Motor neuron (in vitro differentiated cells): Measurements from ENCODE around the gene SLMAP. TPM values are rescaled to one million over a fixed set of nuclear protein-coding genes. Genes with fewer than 3 reads are reported as not detected.

Source experiments
- ATAC-seq, 8 experiments: fragments of 200-7000 bp; cut with Tn5 transposase; replicated peaks in 6 of 8; 2 replicates each; pipeline ENCODE4 v1.8.0; 2021; ENCODE audit warnings: mild to moderate bottlenecking in 8 of 8, moderate library complexity in 8 of 8
- H3K27ac ChIP-seq, 2 donors: fragments of 250-450 bp; sonication (Bioruptor Pico); 2 replicates each; pipeline ENCODE4 v1.9.0; 2021; ENCODE audit warnings: antibody characterized with exemption in 2 of 2, mild to moderate bottlenecking in 2 of 2, moderate library complexity in 1 of 2
- H3K4me1 ChIP-seq, 2 donors: fragments of 250-450 bp; sonication (Bioruptor Pico); replicated peaks in 1 of 2; 2 replicates each; pipeline ENCODE4 v1.6.1; 2021; ENCODE audit warnings: antibody characterized with exemption in 2 of 2, mild to moderate bottlenecking in 2 of 2, moderate library complexity in 1 of 2
- H3K4me3 ChIP-seq, 5 donors: fragments of 250-450 bp; sonication (Bioruptor Pico); 2 replicates each; pipeline ENCODE4 v1.9.0; 2021; ENCODE audit warnings: antibody characterized with exemption in 5 of 5, mild to moderate bottlenecking in 5 of 5, moderate library complexity in 4 of 5
- WGBS, 10 experiments: fragments of 450-650 bp; shearing (Covaris generic); methylation state at CpG; one replicate each; pipeline ENCODE4 v1.0.0; 2022; 5-methylcytosine and 5-hydroxymethylcytosine counted together
- in situ Hi-C, 9 experiments: fragments of 400-800 bp; cut with MboI; loops; one replicate each; pipeline ENCODE4 v1.15.0; 2021; ENCODE audit warnings: low sequenced_read_pairs in 9 of 9, low pct_unique_long_range_greater_than_20kb in 2 of 9; ENCODE audit not compliant: unreplicated experiment in 9 of 9
- total RNA-seq, 8 experiments: library from RNA; unstranded; fragments of 300-600 nt; gene quantifications; 2 replicates each; pipeline versions ENCODE4 v1.2.3 to v1.2.4, GENCODE V29; 2022

Gene SLMAP
- total RNA-seq, 8 experiments from 2014 or later = 21.5 to 137 (median 32.8) TPM

- ATAC-seq = no peak
- peaks cover 3% of the 10 kb centered on the region in 2 donors for H3K4me1 ChIP-seq
- WGBS, 10 experiments = 87 to 100% (median 100%) methylated on average over 1 to 3 of the region's 4 CpGs; no CpG with 5 or more reads in 7 of the 10 experiments
- in situ Hi-C loops = no loop called here
- H3K4me3 ChIP-seq = no peak overlapping the region
- H3K27ac ChIP-seq = no peak overlapping the region
These were observed 71.6 kb downstream of the SLMAP start for GRCh38 chr3:57827757-57828156.

- ATAC-seq = peak in 3 of 8 experiments; percentile 92 to 95 (median 93)
- in situ Hi-C loops = no loop called here
- H3K27ac ChIP-seq = no peak overlapping the region
- no peaks in the 10 kb centered on the region for H3K4me1 ChIP-seq
- no peak overlapping the region for H3K4me3 ChIP-seq
These were observed 76.4 kb downstream of the SLMAP start for GRCh38 chr3:57832486-57832885.

GRCh38 chr3:57832900-57833313 lies 76.8 kb downstream of the SLMAP start:
- in situ Hi-C loops = no loop called here
- WGBS, 10 experiments = 0 to 100% (median 65%) methylated on average over 1 of the region's 1 CpG; no CpG with 5 or more reads in 4 of the 10 experiments
- ATAC-seq = peak in 3 of 8 experiments; percentile 26 to 63 (median 42)
- no peak overlapping the region for H3K27ac ChIP-seq
- H3K4me1 ChIP-seq = no peaks in the 10 kb centered on the region
- H3K4me3 ChIP-seq = no peak overlapping the region

GRCh38 chr3:57833763-57834162 lies 77.7 kb downstream of the SLMAP start:
- 80 to 100% (median 100%) methylated on average over 1 of the region's 1 CpG; no CpG with 5 or more reads in 3 of the 10 experiments for WGBS, 10 experiments
- no peak for ATAC-seq
- in situ Hi-C loops = no loop called here
- Histone ChIP-seq H3K4me1 (no peaks in the 10 kb centered on the region), H3K27ac (no peak overlapping the region), H3K4me3 (no peak overlapping the region)

GRCh38 chr3:57837686-57838085 lies 81.6 kb downstream of the SLMAP start:
- Histone ChIP-seq H3K27ac (no peak overlapping the region), H3K4me3 (no peak overlapping the region), H3K4me1 (no peaks in the 10 kb centered on the region)
- ATAC-seq = no peak
- WGBS, 10 experiments = 46 to 100% (median 89%) methylated on average over 1 to 3 of the region's 3 CpGs; no CpG with 5 or more reads in 3 of the 10 experiments
- in situ Hi-C loops = no loop called here

- in situ Hi-C loops = no loop called here
- Histone ChIP-seq H3K27ac (no peak overlapping the region), H3K4me1 (no peaks in the 10 kb centered on the region), H3K4me3 (no peak overlapping the region)
- no peak for ATAC-seq
- WGBS, 10 experiments = 60 to 100% (median 90%) methylated on average over 1 to 3 of the region's 3 CpGs; no CpG with 5 or more reads in 1 of the 10 experiments
These were observed 82.5 kb downstream of the SLMAP start for GRCh38 chr3:57838627-57839026.

- Histone ChIP-seq H3K4me1 (no peaks in the 10 kb centered on the region), H3K4me3 (no peak overlapping the region), H3K27ac (no peak overlapping the region)
- in situ Hi-C loops = no loop called here
- peak in 3 of 8 experiments; percentile 44 to 81 (median 71) for ATAC-seq
- 53 to 100% (median 100%) methylated on average over 1 of the region's 1 CpG; no CpG with 5 or more reads in 1 of the 10 experiments for WGBS, 10 experiments
These were observed 84.4 kb downstream of the SLMAP start for GRCh38 chr3:57840473-57840872.

- Histone ChIP-seq H3K4me3 (no peak overlapping the region), H3K27ac (no peak overlapping the region), H3K4me1 (no peaks in the 10 kb centered on the region)
- peak in 3 of 8 experiments; percentile 48 to 89 (median 60) for ATAC-seq
- WGBS, 10 experiments = 4 to 100% (median 83%) methylated on average over 1 to 2 of the region's 2 CpGs
- in situ Hi-C loops = no loop called here
These were observed 85.7 kb downstream of the SLMAP start for GRCh38 chr3:57841818-57842217.

- Histone ChIP-seq H3K4me1 (no peaks in the 10 kb centered on the region), H3K4me3 (no peak overlapping the region), H3K27ac (no peak overlapping the region)
- whole genome bisulfite sequencing, 10 experiments = 79 to 100% (median 92%) methylated on average over 3 of the region's 3 CpGs; no CpG with 5 or more reads in 2 of the 10 experiments
- in situ Hi-C loops = no loop called here
- ATAC-seq = no peak
These were observed 92.1 kb downstream of the SLMAP start for GRCh38 chr3:57848177-57848738.

- 81 to 100% (median 93%) methylated on average over 1 to 6 of the region's 6 CpGs for WGBS, 10 experiments
- in situ Hi-C loops = no loop called here
- no peak for ATAC-seq
- no peaks in the 10 kb centered on the region for H3K4me1 ChIP-seq
- no peak overlapping the region for H3K27ac ChIP-seq
- no peak overlapping the region for H3K4me3 ChIP-seq
These were observed 95.2 kb downstream of the SLMAP start for GRCh38 chr3:57851304-57851703.

- H3K4me3 ChIP-seq = no peak overlapping the region
- peak in 3 of 8 experiments; percentile 46 to 51 (median 50) for ATAC-seq
- 20 to 100% (median 100%) methylated on average over 1 of the region's 1 CpG; no CpG with 5 or more reads in 1 of the 10 experiments for WGBS, 10 experiments
- H3K4me1 ChIP-seq = no peaks in the 10 kb centered on the region
- no peak overlapping the region for H3K27ac ChIP-seq
- in situ Hi-C loops = no loop called here
These were observed 96.8 kb downstream of the SLMAP start for GRCh38 chr3:57852896-57853295.

GRCh38 chr3:57855281-57855680 lies 99.2 kb downstream of the SLMAP start:
- in situ Hi-C loops = no loop called here
- 100% methylated on average over 1 of the region's 1 CpG; no CpG with 5 or more reads in 7 of the 10 experiments for WGBS, 10 experiments
- ATAC-seq = peak in 1 of 8 experiments; percentile 58

GRCh38 chr3:57855943-57856342 lies 99.8 kb downstream of the SLMAP start:
- peak in 3 of 8 experiments; percentile 22 to 89 (median 79) for ATAC-seq
- in situ Hi-C loops = no loop called here
- no peak overlapping the region for H3K27ac ChIP-seq
- WGBS, 10 experiments = 57 to 100% (median 98%) methylated on average over 1 to 4 of the region's 4 CpGs; no CpG with 5 or more reads in 6 of the 10 experiments
- no peak overlapping the region for H3K4me3 ChIP-seq
- peaks cover 4 to 5% of the 10 kb centered on the region in 2 donors for H3K4me1 ChIP-seq

More at GRCh38 chr3:57855281-57855680, 99.2 kb downstream of the SLMAP start:
- H3K4me3 ChIP-seq = no peak overlapping the region
- H3K4me1 ChIP-seq = no peaks in the 10 kb centered on the region
- no peak overlapping the region for H3K27ac ChIP-seq

GRCh38 chr3:57856675-57857074 lies 100.6 kb downstream of the SLMAP start:
- peak in 3 of 8 experiments; percentile 27 to 39 (median 35) for ATAC-seq
- 0 to 100% (median 66%) methylated on average over 1 to 2 of the region's 2 CpGs; no CpG with 5 or more reads in 2 of the 10 experiments for WGBS, 10 experiments

More at GRCh38 chr3:57856675-57857074, 100.6 kb downstream of the SLMAP start:
- in situ Hi-C loops = no loop called here
- H3K4me1 ChIP-seq = peaks cover 5 to 9% of the 10 kb centered on the region in 2 donors
- no peak overlapping the region for H3K4me3 ChIP-seq
- H3K27ac ChIP-seq = no peak overlapping the region
